NCI-H146 treated with DMSO at 0.1 percent for 48 hours (cell line): Measurements from ENCODE around the gene KANSL1.
"Not testable (repeated sequence)": the region's sequence is repeated elsewhere in the genome, so short reads cannot be mapped to it uniquely, and the experiment has no call there.

Experiments used
- DNase-seq: peaks from one replicate; lab custom pipeline; 2025; ENCODE audit not compliant: unreplicated experiment; lab: John Stamatoyannopoulos, UW

KANSL1 gene, protein sequence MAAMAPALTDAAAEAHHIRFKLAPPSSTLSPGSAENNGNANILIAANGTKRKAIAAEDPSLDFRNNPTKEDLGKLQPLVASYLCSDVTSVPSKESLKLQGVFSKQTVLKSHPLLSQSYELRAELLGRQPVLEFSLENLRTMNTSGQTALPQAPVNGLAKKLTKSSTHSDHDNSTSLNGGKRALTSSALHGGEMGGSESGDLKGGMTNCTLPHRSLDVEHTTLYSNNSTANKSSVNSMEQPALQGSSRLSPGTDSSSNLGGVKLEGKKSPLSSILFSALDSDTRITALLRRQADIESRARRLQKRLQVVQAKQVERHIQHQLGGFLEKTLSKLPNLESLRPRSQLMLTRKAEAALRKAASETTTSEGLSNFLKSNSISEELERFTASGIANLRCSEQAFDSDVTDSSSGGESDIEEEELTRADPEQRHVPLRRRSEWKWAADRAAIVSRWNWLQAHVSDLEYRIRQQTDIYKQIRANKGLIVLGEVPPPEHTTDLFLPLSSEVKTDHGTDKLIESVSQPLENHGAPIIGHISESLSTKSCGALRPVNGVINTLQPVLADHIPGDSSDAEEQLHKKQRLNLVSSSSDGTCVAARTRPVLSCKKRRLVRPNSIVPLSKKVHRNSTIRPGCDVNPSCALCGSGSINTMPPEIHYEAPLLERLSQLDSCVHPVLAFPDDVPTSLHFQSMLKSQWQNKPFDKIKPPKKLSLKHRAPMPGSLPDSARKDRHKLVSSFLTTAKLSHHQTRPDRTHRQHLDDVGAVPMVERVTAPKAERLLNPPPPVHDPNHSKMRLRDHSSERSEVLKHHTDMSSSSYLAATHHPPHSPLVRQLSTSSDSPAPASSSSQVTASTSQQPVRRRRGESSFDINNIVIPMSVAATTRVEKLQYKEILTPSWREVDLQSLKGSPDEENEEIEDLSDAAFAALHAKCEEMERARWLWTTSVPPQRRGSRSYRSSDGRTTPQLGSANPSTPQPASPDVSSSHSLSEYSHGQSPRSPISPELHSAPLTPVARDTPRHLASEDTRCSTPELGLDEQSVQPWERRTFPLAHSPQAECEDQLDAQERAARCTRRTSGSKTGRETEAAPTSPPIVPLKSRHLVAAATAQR (N-terminal part only)

GRCh38 chr17:46193151-46193625 is at the start of gene KANSL1:
KANSL1 (minus strand) TSS chr17:46193429; CDS start chr17:46172143, 21,286 bp downstream.
- DNase-seq, result peak; percentile 60

DNA sequence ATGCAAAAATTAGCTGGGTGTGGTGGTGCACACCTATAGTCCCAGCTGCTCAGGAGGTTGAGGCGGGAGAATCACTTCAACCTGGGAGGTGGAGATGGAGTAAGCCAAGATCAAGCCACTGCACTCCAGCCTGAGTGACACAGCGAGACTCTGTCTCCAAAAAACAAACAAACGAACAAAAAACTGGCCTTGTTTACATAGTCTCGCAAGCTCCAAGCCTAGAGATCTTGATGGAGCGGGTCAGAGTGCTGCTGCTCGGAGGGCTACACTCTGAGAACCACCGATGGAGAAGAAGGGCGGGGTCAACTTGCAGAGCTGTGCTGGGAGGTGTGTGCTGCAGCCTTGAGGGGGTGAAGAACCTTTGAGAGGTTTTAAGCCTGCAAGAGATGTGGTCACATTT is 38.1 kb upstream of the KANSL1 start:
- DNase-seq, result not testable (repeated sequence)

- DNase-seq, result peak; percentile 84
These were observed 32.1 kb upstream of the KANSL1 start for GRCh38 chr17:46225274-46225794.

GRCh38 chr17:46224864-46225263 is 31.6 kb upstream of the KANSL1 start:
- not testable (repeated sequence) for DNase-seq

DNA sequence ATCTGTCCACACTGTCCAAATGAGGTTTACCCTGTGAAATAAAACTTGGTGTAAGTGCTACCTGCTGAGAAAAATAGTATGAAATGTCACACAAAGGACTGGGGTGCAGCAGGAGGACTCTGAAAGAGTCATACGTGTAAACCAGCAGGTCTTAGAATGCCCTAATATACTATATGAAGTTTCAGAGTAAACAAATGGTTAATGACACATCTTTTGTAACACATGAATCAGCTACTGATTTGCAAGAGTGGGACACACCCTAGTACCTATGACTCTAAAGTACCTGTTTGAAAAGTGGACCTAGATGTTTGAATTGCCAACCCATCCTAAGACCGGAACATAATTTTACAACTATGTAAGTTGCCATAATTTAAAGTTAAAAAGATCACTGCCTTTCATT is 29.8 kb upstream of the KANSL1 start:
- not testable (repeated sequence) for DNase-seq

- no peak for DNase-seq
These were observed 23.5 kb upstream of the KANSL1 start for GRCh38 chr17:46216682-46217081.

DNA sequence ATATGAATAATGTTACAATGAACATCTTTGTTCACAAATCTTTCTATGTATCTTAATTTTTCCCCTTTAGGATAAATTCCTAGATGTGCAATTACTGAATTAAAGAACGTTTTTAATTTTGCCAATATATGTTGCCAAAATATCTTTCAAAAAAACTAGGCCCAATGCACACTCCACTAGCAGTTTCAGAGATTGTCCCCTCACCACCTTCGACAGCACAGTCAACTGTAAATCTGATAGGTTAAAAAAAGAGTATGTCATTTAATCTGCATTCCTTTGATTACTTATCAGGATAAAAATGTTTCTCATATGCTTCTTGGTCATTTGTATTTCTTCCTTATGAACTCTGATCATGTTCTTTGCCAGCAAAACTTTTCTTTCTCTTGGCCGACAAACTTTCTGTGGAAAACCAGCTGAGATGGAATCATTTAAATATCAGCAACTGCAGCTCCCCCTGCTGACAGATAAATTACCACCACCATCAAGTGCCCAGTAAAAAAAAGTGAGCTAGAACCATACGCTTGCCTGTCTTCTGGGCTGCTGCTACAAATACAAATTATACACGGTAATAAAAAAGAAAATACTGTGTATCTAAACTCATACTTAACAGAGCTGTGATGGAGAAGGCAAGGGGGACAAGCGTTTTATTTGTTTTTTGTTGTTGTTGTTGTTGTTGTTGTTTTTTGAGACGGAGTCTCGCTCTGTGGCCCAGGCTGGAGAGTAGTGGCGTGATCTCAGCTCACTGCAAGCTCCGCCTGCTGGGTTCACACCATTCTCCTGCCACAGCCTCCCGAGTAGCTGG is 19.6 kb upstream of the KANSL1 start:
- DNase-seq, result peak; percentile 29

DNA sequence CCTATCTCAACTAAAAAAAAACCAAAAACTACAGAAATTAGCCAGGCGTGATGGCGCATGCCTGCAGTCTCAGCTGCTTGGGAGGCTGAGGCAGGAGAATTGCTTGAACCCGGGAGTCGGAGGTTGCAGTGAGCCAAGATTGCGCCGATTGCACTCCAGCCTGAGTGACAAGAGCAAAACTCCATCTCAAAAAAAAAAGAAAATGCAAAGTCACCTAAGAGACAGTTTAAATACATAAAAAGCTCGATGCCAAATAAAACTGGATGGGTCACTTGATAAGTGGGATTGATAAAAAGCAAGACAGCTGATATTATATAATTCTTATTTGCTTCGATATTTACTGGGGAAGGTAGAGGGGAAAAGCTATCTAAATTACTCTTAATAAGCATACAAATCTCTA is 15.8 kb upstream of the KANSL1 start:
- DNase-seq, result no peak

GRCh38 chr17:46205975-46206374 is 12.7 kb upstream of the KANSL1 start:
- no peak for DNase-seq

- DNase-seq, result no peak
These were observed 9.2 kb upstream of the KANSL1 start for GRCh38 chr17:46202424-46202823.

GRCh38 chr17:46201491-46201890 is 8.3 kb upstream of the KANSL1 start:
- no peak for DNase-seq

- no peak for DNase-seq
These were observed 7.0 kb upstream of the KANSL1 start for GRCh38 chr17:46200197-46200596.

DNA sequence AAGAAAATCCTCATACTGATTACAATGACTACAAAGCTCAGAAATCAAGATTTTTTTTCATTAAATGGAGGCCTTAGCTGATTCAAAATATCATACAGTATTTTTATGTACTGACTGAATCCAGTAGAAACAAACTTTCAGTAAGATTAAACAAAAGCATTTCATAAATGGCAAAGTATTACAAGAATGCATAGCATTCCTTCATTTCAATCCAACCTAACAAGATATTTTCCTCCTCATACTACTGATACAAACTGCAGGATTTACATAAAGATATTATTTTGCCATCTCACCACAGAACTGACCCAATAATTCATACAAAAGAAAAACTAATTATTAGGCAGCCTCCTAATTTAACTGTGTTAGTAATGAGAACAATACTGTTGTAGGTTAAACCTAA is 6.2 kb upstream of the KANSL1 start:
- DNase-seq, result no peak

- no peak for DNase-seq
These were observed 5.0 kb upstream of the KANSL1 start for GRCh38 chr17:46198233-46198632.

GRCh38 chr17:46197530-46197929 is 4.3 kb upstream of the KANSL1 start:
- DNase-seq, result no peak

- DNase-seq, result no peak
These were observed 2.9 kb upstream of the KANSL1 start for GRCh38 chr17:46195939-46196716.

DNA sequence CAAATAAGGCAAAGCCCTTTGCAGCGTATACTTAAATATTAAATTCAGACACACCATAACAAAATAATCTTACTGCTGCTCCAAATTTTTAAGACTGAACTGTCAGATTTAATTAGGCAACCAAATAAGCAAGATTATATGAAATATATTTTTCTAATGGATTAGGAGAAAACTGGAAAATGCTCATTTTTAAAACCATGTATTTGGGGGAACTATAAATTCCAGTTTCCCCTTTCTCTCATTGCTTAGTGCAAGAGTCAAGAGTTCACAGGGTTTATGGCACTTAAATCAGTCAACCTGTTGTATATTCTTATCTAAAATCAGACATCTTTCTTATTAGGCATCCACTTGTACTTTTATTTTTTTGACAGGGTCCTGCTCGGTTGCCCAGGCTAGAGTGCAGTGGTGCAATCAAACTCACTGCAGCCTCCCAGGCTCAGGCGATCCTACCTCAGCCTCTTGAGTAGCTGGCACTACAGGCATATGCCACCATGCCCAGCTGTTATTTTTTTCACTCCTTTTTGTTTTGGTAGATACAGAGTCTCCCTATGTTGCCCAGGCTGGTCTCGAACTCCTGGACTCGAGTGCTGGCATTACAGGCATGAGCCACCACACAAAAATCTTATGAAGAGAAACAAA is 2.1 kb upstream of the KANSL1 start:
- no peak for DNase-seq

DNA sequence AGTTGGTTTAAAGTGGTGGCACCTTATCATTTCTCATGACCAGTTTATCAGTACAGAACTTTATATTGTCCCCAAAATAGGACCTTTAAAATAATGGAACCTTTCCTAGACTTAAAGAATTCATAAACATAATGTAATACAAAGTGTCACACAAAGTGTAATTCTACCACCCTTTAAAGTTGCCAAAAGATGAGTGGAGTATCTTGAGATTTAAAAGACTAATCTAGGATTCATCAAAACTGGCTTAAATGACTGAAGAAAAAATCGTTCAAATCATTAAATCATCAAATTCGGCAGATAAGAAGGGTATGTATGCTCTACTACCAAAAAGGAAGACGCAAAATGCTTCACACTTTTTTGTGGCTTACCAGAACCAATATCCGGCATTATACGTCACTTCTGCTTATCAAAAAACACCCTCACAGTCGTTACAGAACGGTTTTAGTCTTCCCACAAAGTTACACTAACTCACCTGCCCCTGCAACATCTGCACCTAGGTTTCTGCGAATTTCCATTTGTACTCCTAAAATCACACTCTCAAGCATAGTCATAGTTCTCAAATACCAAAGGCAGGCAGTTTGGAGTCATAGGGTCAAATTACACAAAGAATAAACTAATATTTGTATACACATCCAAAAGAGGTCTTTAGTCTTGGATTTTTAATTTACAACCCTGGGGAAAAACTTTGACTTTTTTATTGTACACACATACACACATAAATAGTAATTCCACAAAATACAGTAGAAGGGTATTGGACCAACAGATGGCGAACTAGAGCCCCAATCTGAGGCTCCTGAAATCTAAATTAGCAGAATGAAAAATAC is 1.4 kb upstream of the KANSL1 start:
- DNase-seq, result no peak
